ENCODE data around the gene ADGRG3.

Gene ADGRG3

DNA sequence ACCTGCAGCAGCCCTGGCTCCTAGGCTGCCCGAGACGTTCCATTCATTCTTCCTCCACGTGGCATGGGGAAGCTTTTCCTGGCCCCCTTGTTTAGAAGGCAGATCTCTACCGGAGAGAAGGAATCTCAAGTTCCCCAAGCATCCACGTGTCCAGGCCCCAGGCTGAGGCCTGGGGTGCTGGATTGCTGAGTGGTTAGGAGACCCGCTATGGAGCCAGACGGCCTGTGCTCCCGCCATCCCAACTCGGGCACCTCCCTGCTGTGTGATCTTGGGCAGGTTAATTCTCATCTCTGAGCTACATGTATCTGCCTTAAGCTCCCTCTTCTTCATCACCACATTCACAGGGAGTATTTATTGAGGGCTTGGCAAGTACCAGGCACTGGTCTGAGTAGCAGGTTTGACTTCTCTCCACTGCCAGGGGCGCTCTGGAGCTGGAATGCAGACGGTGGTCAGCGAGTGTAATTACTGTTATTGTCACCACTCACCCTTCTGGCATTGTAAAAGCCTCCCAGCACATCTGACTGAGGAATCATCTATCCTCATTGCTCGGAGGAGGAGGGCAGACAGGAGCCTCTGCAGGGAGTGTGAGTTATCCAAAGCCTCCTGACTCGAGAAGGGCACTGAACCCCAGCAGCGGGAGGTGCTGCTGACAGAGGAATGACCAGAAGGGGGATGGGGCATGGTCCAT is 40.8 kb upstream of the ADGRG3 start:
- peak overlapping the region; percentile 24 to 44 (median 31) for H3K4me3 Mint-ChIP-seq
- peaks cover 62% of the 10 kb centered on the region for H3K4me1 Mint-ChIP-seq
- no peaks in the 10 kb centered on the region for H3K9me3 Mint-ChIP-seq
- TF ChIP-seq, protein P1, sequence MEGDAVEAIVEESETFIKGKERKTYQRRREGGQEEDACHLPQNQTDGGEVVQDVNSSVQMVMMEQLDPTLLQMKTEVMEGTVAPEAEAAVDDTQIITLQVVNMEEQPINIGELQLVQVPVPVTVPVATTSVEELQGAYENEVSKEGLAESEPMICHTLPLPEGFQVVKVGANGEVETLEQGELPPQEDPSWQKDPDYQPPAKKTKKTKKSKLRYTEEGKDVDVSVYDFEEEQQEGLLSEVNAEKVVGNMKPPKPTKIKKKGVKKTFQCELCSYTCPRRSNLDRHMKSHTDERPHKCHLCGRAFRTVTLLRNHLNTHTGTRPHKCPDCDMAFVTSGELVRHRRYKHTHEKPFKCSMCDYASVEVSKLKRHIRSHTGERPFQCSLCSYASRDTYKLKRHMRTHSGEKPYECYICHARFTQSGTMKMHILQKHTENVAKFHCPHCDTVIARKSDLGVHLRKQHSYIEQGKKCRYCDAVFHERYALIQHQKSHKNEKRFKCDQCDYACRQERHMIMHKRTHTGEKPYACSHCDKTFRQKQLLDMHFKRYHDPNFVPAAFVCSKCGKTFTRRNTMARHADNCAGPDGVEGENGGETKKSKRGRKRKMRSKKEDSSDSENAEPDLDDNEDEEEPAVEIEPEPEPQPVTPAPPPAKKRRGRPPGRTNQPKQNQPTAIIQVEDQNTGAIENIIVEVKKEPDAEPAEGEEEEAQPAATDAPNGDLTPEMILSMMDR (IDR thresholded peaks at IDR 0.05; ENCODE audit: unreplicated experiment in 3 of 3), result peak in 1 of 3 experiments; percentile 31
- H3K27ac Mint-ChIP-seq, result peak overlapping the region; percentile 50 to 84 (median 64)
- peaks cover 32% of the 10 kb centered on the region for H3K27me3 Mint-ChIP-seq (ENCODE audit: low read depth)
- no peaks in the 10 kb centered on the region for H3K36me3 Mint-ChIP-seq (ENCODE audit: low read depth)

DNA sequence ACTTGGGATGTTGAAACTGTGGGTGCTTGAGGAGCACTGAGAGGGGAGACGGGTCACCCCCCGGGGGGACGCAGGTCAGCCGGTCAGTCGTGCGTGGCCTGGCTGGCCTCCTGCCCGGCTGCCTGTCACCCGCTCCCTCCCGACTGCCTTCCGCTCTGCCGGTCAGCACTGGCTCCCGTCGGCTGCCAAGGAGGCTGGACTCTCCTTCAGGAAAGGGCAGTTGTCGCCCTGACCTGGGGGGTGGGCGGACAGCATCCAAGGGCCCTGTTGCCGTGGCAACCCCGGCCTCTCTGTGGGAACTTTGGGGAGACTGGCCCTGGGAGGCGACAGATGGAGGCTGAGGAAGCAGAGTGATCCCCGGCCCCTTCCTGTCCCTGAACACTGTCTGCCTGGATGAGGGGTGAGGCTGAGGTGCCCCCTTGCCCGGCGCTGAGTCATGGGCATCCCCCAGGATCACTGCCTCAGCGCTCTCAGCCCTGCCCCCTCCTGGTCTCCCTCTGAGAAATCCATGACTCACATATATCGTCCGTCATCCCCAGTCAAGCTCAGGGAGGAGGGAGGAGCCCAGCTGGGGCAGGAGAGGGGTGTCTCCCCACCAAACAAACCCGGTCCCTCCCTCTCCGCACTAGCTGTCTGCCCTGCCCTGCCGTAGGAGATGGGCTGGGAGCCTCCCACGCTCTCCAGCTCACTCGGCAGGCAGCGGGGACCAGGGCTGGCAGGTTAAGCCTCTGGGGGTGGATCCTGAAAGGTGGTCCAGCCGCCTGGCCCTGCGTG is 39.9 kb upstream of the ADGRG3 start, which contains the start of gene ADGRG1:
Gene ADGRG1, plus strand, starts transcription at position 623 of the 774 bp plus-strand sequence. CDS start 21,658 bp downstream, outside the sequence.
- Mint-ChIP-seq H3K4me1 (peaks cover 56% of the 10 kb centered on the region), H3K27me3 (ENCODE audit: low read depth) (peaks cover 32% of the 10 kb centered on the region), H3K9me3 (no peaks in the 10 kb centered on the region), H3K4me3 (peak within 1 kb of the TSS; percentile 31 to 61 (median 44)), H3K27ac (peak within 1 kb of the TSS; percentile 50 to 84 (median 64)), H3K36me3 (ENCODE audit: low read depth) (no peaks in the 10 kb centered on the region)
- TF ChIP-seq, protein P1 (IDR thresholded peaks at IDR 0.05; ENCODE audit: unreplicated experiment in 3 of 3), result peak in 1 of 3 experiments; percentile 18

DNA sequence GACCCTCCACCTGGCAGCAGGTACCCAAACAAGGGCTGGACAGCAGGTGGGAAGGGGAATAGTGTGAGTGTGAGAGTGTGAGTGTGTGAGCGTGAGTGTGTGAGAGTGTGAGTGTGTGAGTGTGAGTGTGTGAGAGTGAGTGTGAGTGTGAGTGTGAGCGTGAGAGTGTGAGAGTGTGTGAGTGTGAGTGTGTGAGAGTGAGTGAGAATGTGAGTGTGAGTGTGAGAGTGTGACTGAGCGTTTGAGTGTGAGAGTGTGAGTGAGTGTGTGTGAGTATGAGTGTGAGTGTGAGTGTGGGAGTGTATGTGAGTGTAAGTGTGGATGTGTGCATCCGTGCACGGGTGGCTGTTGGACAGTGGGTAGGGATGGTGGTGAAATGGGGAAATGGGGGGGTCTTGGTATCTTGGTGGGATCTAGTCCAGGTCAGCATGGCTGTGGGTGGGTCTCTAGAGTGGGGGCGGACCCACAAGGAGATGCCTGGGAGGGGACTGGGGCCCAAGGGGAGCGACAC is 39.3 kb upstream of the ADGRG3 start:
- Mint-ChIP-seq H3K4me3 (peak overlapping the region; percentile 4 to 61 (median 26)), H3K27me3 (ENCODE audit: low read depth) (peaks cover 32% of the 10 kb centered on the region), H3K4me1 (peaks cover 56% of the 10 kb centered on the region), H3K9me3 (no peaks in the 10 kb centered on the region), H3K36me3 (ENCODE audit: low read depth) (no peaks in the 10 kb centered on the region), H3K27ac (peak overlapping the region in 2 of 3 experiments; percentile 53 to 64)
- TF ChIP-seq, protein P1 (IDR thresholded peaks at IDR 0.05; ENCODE audit: unreplicated experiment in 3 of 3), result no peak

DNA sequence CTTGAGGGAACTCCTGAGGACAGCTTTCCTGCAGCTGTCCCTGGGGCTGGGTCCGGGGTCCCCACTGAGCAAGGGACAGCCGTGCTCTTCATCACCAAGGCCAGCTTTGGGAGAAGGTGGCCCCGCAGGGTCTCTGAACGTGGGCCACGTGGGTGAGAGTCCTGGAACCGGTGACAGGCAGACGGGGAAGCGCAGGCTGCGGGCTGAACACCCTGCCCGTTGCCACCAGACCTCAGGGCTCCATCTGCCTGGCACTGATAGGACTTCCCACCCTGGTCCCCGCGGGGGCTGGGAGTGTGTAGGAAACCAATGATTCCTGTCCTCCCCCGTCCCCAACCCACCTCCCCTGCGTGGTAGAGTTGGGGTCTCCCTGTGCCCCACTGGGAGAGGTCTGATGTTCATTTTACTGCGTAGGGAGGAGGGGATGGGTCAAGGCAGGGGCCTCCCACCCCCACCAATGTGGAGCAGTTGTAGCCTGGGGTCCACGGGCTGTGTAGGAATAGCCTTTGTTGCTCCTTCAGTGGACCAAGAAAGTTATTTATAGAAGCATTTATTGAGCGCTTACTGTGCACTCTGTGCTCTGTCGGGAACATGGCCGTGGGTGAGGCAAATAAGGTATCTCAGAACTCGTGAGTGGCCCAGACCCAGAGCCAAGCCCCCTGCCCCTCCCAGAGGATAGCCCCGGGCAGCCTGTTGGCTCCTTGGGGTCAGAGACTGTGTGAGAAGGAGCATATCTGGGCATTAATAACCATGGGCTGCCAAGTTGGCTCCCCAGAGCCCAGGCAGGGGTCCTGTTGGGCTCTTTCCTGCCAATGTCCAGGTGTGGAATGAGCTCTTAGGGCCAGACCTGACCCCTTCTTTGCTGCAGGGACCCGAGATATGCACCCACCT is 38.3 kb upstream of the ADGRG3 start:
- Mint-ChIP-seq H3K4me1 (peaks cover 47% of the 10 kb centered on the region), H3K27ac (peak overlapping the region in 1 of 3 experiments; percentile 54)
- TF ChIP-seq, protein P1 (IDR thresholded peaks at IDR 0.05; ENCODE audit: unreplicated experiment in 3 of 3), result no peak

DNA sequence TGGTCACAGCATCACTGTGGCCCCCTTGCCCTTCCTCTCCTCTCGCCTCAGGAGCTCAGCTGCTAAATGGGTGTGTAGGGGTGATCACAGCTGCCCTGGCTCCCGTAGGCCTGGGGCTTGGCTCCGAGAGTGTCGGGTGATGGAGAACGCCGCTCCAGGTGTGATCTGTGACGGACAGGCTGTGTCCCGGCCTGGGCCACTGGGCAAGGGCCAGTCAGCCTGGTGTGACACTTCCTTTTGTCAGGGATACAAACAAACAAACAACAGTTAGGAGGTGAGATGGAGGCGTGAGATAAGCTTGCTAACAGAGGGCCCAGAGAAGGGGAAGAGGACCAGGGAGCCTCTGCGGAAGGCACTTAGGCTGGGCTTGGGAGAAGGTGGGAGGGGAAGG is 37.7 kb upstream of the ADGRG3 start:
- peaks cover 27% of the 10 kb centered on the region for H3K27me3 Mint-ChIP-seq (ENCODE audit: low read depth)
- H3K9me3 Mint-ChIP-seq, result no peaks in the 10 kb centered on the region
- TF ChIP-seq, protein P1 (IDR thresholded peaks at IDR 0.05; ENCODE audit: unreplicated experiment in 3 of 3), result no peak
- no peak overlapping the region for H3K4me3 Mint-ChIP-seq
- H3K36me3 Mint-ChIP-seq (ENCODE audit: low read depth), result no peaks in the 10 kb centered on the region
- peak overlapping the region in 1 of 3 experiments; percentile 14 for H3K27ac Mint-ChIP-seq
- peaks cover 41% of the 10 kb centered on the region for H3K4me1 Mint-ChIP-seq

More for the DNA sequence above, 38.3 kb upstream of the ADGRG3 start:
- Mint-ChIP-seq H3K27me3 (ENCODE audit: low read depth) (peaks cover 30% of the 10 kb centered on the region), H3K36me3 (ENCODE audit: low read depth) (no peaks in the 10 kb centered on the region), H3K4me3 (no peak overlapping the region), H3K9me3 (no peaks in the 10 kb centered on the region)
